ENCODE measurements around the gene TRA2A. TPM values are rescaled to one million over a fixed set of nuclear protein-coding genes. Genes with fewer than 3 reads are reported as not detected.

Gene TRA2A
- total RNA-seq, 1 donor from 2014 or later = 33.7 TPM

- peak; percentile 93 for DNase-seq
Measured at GRCh38 chr7:23470330-23471105, 61.3 kb downstream of the TRA2A start, which contains the start of gene IGF2BP3. Gene IGF2BP3, minus strand, starts transcription at chr7:23470491. Its CDS starts 381 bp downstream, at chr7:23470110.

- DNase-seq = no peak
Measured at GRCh38 chr7:23469961-23470250, 61.9 kb downstream of the TRA2A start.

GRCh38 chr7:23469150-23469960 lies 62.4 kb downstream of the TRA2A start:
- DNase-seq = peak; percentile 60

- DNase-seq = peak; percentile 43
Measured at GRCh38 chr7:23468526-23469149, 63.1 kb downstream of the TRA2A start.

GRCh38 chr7:23467806-23468525 lies 63.8 kb downstream of the TRA2A start:
- DNase-seq = peak; percentile 65

GRCh38 chr7:23467291-23467805 lies 64.4 kb downstream of the TRA2A start:
- DNase-seq = no peak

- peak; percentile 84 for DNase-seq
Measured at GRCh38 chr7:23462846-23463245, 68.9 kb downstream of the TRA2A start.

- no peak for DNase-seq
Measured at GRCh38 chr7:23458044-23458443, 73.7 kb downstream of the TRA2A start.

GRCh38 chr7:23456093-23456492 lies 75.7 kb downstream of the TRA2A start:
- DNase-seq = no peak

- no peak for DNase-seq
Measured at GRCh38 chr7:23454881-23455526, 76.8 kb downstream of the TRA2A start.

Other genes with a start within 250 kb of the TRA2A start
- 57.7 and 72.7 TPM in 2 replicates for gene MALSU1, start 232.6 kb downstream of the TRA2A start, total RNA-seq
- gene IGF2BP3, start 61.5 kb downstream of the TRA2A start, total RNA-seq = 13.4 and 41.5 TPM in 2 replicates
- gene CCDC126, start 65.4 kb upstream of the TRA2A start, total RNA-seq = 17.3 and 28.2 TPM in 2 replicates
- gene FAM221A, start 148.2 kb upstream of the TRA2A start, total RNA-seq = 3.8 and 7.5 TPM in 2 replicates
- gene STK31, start 178.2 kb upstream of the TRA2A start, total RNA-seq = 0.17 and 0.19 TPM in 2 replicates